Measurements from ENCODE around the gene KEL.

KEL gene

DNA sequence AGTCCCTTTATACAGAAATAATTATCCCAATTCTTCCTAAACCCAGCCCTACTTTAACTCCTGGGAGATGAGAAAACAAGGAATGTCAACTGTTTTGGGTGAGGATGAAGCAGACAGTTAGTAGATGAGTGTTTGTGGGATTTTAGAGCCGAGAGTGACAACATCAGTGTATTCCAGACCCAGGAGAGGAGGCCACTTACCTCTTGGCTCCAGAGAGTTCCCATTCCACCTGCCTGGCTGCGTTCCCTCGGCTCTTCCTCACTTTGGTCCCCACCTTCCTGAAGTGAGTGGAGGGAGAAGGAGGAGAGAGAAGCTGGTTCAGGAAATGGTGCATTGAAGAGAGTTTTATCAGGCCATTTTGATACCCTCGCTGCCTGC, 579 bp downstream of the KEL start:
- no peak for DNase-seq

DNA sequence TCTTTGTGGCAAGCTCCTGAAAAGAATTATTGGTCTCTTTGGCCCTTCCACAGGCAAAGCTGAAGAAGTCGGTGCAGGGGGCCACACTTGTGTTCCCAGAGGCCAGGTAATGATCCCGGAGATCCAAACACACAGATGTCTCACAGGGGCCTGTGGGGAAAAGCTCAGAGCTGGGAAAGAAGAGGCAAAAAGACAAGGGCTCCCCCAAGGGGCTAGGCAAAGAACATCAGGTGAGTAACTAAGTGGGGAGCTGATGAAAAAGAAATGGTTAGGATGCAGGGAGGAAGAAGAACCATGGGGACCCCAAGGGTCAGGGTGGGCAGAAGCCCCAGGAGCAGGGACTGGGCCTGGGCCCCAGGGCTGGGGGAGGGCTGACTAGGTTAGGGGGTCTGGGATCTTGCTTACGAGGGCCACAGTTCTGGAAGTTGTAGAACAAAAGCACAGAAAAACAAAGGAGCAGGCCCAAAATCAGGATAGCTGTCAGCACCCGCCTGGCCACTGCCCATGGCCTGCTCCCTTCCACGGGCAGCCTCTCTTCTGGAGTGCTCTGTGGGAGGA, 1.1 kb downstream of the KEL start:
- no peak for DNase-seq

DNA sequence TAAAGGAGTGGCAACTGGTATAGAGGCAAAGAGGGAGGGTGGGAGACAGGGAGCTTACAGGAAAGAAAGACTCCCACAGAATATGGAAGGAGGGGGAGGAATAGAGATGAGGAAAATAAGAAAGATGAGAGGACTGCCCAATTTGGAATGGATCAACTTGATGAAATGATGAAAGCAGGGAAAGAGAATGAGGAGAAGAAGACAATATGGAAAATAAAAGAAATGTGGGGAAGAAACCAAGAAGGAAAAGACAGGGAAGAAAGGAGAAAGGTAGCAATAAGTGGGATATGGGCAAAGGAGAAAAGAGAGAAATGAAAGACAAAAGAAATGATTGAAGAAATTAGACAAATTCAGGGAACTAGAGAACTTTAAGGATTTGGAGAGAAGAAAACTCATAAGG, 3.0 kb downstream of the KEL start:
- DNase-seq: no peak

DNA sequence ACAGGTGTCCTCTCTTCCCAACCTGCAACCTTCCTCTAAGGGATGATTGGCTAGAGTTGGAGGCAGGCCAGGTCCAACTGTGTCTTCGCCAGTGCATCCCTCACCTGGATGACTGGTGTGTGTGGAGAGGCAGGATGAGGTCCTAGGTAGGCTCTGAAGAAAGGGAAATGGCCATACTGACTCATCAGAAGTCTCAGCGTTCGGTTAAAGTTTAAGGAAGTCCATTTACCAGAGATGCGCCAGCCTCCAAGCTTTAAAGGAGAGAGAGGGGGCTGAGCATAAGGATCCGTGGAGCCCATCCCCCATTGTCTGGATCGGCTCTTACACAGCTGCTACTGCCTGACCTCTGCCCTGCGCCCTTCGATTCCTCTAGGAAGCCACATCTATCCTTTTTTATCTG, 4.4 kb downstream of the KEL start:
- DNase-seq: no peak

DNA sequence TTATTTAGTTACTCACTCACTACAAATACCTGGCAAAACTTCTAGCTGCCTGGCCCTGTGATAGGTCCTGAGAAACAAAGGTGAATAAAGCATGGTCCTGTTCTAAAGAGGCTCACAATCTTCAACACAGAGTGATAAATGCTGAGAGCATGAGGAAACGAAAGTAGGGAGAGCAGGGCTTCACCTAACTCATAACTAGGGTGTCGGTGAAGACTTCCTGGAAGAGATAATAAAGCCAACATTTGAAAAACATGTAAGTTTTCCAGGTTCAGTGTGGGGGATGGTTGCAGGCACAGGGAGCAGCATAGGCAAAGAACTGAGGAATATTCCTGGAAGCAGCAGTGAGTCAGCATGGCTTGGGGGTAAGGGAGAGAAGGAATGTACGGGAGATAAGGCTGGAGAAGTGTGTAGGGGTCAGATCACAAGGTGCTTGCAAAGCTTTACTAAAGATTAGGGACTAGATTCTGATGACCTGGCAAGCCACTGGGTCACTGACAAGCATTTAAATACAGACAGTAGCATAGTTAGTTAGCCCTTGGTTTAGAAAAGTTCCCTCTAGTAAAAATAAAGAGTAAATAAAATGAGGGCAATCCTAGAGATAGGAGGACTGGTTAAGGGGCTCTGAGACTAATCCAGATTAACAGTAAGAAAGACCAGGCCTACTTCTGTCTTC, 5.1 kb downstream of the KEL start:
- DNase-seq: peak; percentile 13

DNA sequence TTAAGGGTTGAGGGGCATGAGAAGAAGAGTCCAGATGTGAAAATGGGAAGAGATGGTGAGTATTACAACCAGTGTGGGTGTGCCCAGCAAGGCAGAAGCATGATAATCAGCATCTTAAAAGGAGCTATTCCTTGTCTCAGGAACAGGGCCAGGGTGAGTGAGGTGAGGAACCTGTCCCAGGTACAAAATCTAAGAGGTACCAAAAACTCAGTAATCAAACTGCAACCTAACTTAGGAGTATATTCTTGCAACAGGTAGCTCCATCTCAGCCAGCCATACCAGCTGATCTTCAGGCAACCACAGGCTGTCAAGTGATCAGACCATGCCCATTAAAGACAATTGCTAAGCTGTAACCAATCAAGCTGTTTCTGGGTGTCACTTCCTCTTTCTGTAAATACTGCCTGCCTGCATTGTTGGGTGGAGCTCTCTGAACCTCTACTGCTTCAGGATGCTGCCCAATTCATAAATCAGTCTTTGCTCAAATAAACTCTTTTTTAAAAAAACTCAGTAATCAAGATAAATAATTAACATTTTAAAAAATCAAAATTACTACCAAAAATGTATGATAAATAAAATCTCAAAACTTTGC, 7.4 kb downstream of the KEL start:
- DNase-seq: no peak

DNA sequence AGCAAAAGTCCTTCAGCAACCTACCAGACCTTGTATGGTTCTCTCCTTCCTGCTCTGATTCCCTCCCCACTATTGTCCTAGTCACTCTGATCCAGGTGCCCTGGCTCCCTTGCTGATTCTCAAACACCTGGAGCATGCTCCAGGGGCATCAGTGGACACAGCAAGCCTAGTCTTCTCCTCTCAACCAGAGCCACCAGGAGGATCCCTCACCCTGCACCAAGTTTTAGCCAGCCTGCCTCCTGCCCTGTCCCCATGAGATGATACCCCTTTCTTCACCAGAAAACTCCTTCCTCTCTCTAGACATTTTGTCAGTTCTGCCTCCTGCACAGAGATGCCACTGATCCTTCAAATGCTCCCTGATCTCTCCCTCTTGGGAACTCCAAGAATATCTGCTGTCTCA, 11.9 kb downstream of the KEL start:
- DNase-seq: no peak

DNA sequence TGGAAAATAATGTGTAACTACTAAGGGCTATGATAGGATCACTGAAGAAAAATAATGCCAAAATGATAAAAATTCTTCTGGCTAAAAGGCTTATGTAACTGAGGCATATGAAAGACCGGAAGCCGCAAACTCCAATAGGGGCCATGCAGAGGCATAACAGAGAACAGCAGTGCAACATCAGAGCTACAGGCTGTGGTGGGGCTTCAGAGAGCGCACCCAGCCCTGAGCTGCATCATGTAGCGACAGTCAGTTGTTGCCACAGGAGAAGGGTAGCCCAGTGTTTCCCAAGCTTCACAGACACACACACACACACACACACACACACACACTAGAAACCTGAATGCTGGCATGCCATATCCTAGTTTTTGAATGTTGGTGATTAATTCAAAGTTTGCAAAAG, 13.6 kb downstream of the KEL start:
- DNase-seq: no peak

DNA sequence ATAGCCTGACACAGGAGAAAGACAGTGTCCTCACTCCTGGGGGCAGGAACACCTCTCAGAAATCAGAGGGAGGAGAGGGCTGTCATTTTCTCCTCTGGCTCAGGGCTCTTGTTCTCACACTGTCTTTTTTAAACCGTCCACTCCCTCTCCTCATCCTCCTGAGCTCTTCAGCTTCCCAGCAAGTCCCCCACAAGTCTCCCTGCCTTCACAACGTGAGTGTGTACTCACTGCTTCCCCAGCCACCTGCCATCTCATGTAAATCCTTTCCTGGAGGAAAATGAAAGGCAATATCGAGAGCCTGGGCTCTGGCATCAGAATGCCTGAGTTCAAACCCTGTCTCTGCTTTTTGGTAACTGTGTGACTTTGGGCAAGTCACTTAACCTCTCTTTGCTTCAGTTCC, 17.2 kb downstream of the KEL start:
- no peak for DNase-seq

DNA sequence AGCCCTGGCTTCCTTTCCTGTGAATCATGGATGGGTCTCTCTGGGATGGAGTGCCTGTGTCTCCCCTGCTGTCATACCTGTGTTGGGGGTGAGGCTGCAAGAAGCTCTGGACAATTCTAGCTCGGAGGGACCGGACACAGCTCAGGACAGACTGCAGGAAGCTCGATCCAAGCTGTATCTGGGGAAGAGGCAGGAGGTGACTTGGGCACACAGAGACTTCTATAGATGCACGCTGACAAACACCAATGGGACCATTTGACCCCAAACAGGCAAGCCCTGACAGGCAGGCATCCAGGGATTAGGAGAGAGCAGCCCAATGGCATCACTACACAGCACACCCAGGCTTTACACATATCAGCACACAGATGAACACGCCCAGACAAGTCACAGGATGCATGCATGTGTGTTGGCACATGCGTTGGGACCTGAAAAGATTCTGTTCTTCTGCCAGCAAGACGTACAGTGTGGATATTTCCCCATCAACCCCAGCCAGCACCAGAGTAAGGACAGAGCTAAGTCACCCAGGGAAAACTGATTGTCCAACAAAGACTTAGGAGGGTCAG, 18.4 kb downstream of the KEL start:
- no peak for DNase-seq

DNA sequence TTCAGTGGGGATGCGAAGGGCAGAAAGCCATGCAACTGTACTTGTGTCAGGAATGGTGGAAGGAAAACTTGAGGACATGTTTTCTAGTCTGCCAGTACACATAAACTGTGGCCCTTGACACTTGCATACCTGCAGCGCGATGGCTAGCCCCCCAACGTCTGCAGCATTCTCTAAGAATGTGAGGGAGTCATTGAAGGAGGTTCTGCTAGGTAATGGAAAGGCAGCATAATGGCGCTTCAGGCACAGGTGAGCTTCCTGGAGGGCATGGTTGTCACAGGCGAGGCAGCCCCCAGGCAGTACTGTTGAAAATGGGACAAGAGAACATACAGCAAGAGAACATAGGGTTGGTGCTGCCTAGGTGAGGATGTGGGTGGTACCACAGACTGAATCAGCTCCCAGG, 19.4 kb downstream of the KEL start:
- DNase-seq: no peak

DNA sequence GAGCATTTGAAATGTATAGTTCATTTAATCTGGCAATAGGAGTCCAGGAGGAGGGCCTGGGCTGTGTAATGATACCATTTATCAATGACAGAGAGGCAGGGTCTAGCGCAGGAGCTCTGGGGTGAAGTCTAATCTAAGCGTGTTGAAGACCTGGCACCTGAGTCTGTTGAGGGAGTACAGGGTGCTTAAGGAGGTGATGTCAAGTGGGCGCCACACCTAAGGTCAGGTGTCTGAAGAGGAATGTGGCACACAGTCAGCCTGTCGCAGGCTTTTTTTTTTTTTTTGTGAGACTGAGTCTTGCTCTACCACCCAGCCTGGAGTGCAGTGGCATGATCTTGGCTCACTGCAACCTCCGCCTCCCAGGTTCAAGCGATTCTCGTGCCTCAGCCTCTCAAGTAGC, 20.6 kb downstream of the KEL start:
- DNase-seq: no peak

DNA sequence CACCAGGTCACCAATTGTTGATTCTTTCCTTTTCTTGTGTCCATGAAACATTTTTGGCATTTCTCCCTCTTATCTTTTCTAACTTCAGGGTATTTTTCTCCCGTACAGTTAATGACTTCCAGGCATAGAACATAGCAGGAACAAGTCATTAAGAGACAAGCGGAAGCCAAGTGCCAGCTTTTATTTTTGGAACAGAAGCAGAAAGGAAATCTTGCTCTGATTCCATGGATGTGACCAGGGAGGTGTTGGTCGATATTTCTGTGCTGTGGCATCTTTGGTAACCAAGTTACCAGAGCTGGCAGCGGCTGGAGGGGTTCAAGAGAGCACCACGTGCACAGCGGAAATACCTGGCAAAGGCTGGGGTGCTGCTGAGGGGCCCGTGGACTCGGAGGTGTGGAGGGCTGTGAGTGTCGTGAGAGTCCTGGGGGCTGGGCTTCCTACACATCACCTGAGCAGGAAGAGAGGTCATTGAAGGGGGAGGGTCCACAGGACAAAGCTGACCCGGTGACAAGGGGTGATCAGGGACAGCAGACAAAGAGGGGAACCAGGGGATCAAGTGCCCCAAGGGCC, 21.1 kb downstream of the KEL start:
- DNase-seq: no peak

DNA sequence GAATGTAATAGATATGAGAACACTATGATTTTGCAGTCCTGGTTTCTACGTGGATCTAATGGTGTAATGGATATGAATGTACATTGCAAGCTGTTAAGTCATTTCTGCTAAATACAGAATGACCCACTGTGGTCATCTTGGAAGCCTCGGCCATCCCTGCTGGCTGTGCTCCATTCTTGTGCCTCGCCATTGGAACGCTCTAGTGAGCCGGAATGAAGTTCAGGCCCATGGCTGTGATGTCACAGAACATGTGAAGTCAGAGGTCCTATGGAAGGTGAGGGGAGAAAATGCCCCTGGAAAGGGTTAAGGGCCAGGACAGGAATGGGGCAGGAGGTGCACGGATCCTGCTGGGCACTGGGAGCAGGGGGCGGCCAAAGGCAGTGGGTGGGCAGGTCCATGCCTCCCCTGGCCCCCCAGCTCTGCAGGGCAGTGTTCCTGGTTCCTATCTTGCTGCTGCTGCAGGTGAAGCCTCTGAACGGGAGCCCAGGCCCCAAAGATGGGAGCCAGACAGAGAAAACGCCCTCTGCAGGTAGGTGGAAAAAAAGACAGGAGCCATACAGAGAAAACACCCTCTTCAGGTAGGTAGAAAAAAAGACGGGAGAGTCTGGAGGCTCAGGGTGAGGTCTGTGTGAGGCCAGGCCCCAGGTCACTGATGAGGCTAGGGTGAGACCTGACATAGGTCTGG, 22.8 kb downstream of the KEL start, which contains the start of gene LLCFC1:
Gene LLCFC1 (plus strand): TSS at position 259 of the 685 bp plus-strand sequence. CDS start 138 bp downstream, at position 397.
- DNase-seq: no peak

DNA sequence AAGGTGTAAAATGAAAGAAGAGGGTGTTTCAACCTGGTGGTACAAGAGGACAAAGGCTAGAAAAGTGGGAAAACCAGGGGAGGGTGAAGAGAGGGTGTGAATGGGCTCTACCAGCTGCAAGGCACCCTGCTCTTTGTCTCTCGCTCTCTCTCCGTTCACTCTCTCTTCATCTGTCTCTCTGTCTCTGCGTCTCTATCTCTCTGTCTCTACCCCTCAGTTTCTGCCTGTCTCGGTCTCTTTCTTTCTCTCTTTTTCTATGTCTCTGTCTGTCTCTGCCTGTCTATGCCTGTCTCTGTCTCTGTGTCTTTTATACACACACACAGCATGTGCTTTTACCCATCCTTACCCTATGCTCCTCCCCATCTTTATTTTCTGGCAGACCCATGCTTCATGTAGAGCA, 23.6 kb downstream of the KEL start:
- no peak for DNase-seq

DNA sequence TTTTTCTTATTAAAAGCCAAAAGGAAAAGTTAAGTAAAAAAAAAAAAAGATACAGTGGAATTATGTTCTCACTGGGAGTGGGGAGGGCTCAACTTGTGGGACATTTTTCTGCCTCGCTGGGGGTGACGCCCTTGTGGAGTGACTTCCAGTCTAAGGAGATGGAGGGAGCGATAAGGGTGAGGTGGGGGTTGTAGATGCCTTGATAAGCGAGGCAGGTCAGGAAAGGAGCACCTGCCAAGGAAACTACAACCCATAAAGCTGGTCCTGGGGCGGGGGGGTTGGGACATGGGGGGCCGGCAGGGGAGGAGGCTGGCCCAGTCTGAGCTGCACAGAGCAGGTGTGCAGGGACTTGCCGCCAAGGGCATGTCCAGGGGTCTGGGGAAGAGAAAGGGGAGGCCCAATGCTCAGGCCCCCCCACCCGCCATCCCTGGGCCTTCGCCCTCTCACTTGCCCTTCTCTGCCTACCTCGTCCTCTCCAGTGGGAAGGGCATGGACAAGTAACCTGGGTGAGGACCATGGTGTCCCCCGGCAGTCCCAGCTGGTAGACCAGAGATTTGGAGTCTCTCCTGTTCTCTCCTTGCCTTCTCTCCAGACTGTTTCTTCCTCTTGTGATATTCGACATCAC, 26.1 kb downstream of the KEL start:
- DNase-seq: no peak

DNA sequence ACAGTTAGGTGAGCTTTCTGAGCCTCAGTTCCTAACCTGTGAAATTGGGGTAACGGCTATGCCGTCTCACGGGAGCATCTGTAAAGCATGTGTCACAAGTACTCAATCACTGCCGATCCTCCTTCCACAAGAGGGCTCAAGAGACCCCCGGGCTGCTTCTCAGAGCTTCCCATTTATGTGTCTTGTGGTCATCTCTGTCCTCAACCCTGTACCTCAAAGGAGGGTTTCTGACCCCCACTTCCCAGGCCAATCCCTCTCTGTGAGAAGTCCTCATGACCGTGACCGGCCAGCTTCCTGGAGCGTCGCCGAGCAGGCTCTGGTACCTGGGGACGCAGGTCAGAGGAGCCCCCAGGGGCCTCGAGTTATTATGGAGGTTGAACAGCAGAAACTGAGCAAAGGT, 28.1 kb downstream of the KEL start:
- no peak for DNase-seq

DNA sequence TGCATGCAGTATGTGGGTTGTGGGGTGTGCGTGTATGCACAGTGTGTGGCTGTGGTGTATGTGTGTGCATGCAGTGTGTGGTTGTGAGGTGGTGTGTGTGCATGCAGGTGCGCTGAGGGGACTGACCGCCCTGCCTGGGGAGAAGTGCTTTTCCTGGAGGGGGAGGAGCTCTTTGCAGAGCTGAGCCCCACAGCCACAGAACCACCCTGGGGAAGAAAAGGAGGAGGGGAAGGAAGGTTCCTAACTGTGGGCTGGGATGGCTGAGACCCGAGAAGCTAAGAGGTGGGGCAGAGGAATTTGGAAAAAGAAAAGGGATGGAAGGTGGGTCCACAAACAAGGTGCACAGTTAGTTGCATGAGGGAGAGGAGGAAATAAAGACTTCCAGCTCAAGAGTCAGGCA, 28.5 kb downstream of the KEL start, which contains the start of gene TRPV5:
Gene TRPV5 (minus strand): TSS at position 123 of the 400 bp plus-strand sequence. CDS start 287 bp downstream, outside the sequence.
- no peak for DNase-seq

DNA sequence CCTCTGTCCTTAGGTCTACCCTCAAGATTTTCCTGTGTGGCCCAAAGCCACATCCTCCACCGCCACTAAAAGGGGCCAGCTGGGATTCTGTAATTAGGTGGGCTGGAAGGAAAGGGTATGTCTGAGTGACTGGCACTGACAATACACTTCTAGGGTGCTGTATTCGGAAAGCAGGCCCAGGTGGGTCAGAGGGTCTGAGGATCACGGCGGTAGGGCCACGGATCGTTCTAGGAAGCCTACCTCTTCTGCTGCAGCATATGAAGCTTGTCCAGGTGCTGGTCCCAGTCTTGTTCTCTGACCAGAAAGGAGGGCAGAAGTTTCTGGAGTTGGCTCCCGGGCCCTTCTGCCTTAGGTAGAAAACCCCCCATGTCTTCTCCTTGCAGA, 29.1 kb downstream of the KEL start:
- no peak for DNase-seq

DNA sequence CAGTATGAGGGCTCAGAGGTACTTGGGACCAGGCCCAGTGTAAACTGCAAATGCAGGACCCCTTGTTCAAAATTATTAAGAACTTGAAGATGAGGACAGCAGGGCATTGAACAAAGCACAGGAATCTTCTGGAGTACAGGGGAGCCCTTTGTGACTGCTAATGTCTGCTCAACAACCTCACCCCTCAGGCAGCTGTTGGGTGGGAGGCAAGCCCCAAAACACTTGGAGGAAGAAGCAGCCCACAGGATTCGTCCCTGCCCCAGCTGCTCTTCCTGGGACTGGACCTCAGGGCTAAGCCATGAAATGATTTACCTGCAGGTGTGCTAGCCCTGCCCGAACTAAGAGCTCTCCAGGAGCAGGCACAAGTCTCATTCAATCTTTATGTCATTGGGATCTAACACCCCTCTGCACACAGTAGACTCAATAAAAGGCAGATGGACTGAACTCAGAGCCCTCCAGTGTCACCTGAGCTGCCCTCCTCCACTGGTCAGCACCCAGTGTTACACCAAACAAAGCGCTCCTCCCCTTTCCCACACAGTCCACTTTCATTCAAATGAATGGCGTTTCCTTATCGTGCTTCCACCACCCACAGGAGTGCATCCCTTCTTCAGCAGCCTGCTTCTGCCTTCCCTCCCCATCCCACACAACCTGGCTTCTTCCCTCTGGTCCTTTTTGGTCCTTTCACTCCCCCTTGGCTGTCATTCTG, 29.6 kb downstream of the KEL start:
- no peak for DNase-seq

DNA sequence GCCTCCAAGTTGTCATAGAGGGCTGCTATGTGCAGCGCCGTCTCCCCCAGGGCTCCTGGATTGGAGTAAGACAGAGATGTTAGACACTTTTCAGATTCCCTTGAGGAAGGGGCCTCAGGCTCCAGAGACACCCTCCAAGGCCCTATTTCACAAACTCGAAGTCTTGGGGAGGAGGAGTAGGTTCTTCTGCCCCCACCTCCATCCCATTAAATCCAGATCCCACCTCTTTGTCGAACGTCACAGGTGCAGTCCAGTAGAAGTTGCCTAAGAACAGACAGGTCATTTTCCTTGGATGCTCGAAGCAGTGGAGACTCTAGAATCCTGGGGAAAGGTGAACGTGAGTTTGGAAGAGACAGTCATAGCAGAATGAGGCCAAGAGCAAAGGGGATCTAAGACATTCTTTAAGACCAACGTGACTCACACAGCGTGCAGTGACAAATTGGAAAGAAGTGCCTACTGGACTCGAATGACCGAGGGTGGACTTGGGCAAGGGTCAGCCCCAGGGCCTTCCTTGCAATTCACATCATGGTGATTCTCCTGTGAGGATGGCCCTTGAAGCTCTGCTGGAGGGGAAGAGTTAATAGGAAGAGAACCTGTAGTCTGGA, 31.9 kb downstream of the KEL start:
- DNase-seq: no peak

DNA sequence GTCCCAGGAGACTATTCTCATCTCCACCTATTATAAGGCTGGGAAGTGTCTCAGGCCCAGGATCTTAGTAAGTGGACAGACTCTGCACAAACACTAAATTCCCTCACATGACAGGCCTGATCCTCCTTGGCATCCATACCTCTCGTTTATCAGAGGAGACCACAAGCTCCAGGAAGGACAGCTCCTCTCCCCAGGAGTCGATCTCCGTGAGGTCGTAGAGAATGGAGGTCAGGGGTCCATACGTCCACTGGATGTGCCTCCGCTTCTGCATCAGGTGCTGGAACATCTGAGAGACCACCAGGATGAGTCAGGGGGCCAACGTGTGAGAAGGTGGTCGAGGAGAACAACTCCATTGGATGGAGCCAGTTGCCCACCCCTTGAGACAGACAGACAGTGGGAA, 34.2 kb downstream of the KEL start:
- no peak for DNase-seq

Data from fibroblast of skin of abdomen (primary cell).